Skeletal muscle cell (primary cell): ENCODE results near the gene TAB2.
A peak's percentile ranks its signal among the peaks of the same experiment; 100 is the strongest.
"Not testable (repeated sequence)": the region's sequence is repeated elsewhere in the genome, so short reads cannot be mapped to it uniquely, and the experiment has no call there.

Experiments used
- DNase-seq: peaks from one replicate; pipeline ENCODE4 v3.0.0-alpha.2; 2010; ENCODE audit warnings: low read depth
- H3K4me3 ChIP-seq: 2 replicates; pipeline ENCODE4 v1.5.1; 2011; ENCODE audit warnings: low read depth, mild to moderate bottlenecking, control low read depth, low read length, moderate library complexity

Gene TAB2

GRCh38 chr6:149331043-149331807 is 13.7 kb downstream of the TAB2 start:
- DNase-seq, result peak; percentile 27

GRCh38 chr6:149331871-149332270 is 14.4 kb downstream of the TAB2 start:
- no peak for DNase-seq
- no peak overlapping the region for H3K4me3 ChIP-seq

More at GRCh38 chr6:149331043-149331807, 13.7 kb downstream of the TAB2 start:
- no peak overlapping the region for H3K4me3 ChIP-seq

- no peak overlapping the region for H3K4me3 ChIP-seq
- DNase-seq, result no peak
These were observed 15.2 kb downstream of the TAB2 start for GRCh38 chr6:149332602-149333265.

GRCh38 chr6:149333266-149333620 is 15.7 kb downstream of the TAB2 start:
- H3K4me3 ChIP-seq, result no peak overlapping the region

DNA sequence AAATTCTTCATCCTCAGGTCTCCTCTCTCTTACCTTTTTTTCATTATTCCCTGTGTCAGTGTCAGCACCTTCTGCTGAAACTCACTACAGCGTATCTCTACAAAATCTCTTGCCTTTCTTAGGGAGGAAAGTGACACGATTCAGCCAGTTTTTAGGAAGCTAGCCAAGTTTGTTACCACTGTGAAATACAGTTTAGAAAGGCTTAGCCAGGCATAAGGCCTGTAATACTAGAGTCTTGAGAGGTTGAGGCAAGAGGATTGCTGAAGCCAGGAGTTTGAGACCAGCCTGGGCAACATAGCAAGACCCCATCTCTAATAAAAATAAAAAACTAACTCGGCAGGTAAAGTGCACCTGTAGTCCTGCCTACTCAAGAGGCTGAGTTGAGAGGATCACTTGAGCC is 16.7 kb downstream of the TAB2 start:
- H3K4me3 ChIP-seq, result no peak overlapping the region
- DNase-seq, result peak; percentile 51

More at GRCh38 chr6:149333266-149333620, 15.7 kb downstream of the TAB2 start:
- DNase-seq, result no peak

DNA sequence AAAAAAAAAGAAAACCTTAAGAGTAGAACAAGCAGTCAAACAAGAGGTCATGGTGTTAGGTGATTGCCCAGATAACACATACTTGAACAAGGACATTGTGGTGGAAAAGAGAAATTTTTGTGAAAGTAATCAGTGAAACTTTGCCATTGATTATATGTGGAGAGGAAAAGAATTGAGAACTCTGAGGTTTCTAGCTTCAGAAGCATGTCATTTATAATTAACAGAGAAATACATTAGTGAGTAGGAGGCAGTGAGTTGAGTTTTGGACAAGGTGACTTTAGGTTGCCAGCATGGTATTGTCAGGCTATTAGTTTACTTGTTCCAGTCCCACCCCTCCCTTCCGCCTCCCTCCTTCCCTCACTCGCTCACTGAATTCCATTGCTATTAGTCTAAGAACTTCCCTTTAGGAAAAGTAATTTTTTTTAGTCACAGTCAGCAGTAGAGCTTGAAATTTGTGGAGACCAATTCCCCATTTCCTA is 17.2 kb downstream of the TAB2 start:
- no peak overlapping the region for H3K4me3 ChIP-seq
- DNase-seq, result peak; percentile 53

GRCh38 chr6:149335924-149336608 is 18.6 kb downstream of the TAB2 start:
- no peak overlapping the region for H3K4me3 ChIP-seq
- DNase-seq, result peak; percentile 50

DNA sequence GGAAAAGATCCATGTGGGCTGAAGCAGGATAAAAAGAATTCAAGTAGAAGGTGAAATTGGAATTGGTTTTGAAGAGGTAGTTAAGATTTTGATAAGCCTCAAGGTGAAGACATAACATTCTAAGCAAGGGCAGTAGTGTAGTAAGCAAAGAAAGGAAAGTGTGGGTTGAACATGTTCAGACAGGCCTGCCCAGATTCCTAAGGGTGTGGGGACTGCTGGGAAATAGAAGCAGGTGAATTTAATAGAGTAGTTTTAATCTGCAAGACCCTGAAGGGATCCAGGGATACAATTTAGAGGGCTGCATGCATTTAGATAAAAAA is 19.1 kb downstream of the TAB2 start:
- no peak for DNase-seq
- H3K4me3 ChIP-seq, result no peak overlapping the region

DNA sequence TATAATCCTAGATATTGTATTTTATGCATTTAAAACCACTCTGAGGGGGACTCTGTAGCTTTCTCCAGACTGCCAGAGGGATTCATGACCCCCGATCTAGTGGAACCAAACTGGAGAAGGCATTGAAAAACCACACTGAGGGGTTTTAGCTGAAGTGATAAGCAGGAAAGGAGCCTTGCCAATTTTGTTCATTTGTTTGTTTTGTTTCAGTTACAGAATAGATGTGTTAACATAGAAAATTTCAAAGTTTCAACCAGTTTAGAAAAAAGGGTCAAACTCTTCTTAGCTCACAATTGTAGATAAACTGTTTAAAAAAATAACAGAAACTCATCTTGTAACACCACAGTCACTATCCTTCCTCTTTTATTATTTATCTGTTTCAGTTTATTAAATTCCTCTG is 19.8 kb downstream of the TAB2 start:
- DNase-seq, result no peak
- no peak overlapping the region for H3K4me3 ChIP-seq

- no peak for DNase-seq
- no peak overlapping the region for H3K4me3 ChIP-seq
These were observed 22.7 kb downstream of the TAB2 start for GRCh38 chr6:149340200-149340599.

DNA sequence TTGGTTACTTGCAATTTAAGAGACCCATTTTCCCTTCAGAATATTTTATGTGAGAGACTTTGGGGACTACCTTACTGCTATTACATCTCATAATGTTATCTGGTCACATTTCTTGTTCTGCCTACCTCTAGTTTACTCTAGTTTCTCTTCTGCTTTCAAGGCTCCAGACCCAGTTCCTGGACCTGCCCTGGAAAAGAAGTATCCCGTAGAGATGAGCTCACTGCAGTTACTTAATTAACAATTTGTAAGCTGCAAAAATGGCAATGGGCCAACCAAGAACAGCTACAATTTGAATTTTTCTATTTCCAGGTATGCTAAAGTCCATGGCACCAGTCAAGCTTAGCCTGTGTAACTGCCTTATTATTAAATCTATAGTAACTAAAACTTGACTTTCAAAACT is 25.0 kb downstream of the TAB2 start:
- no peak overlapping the region for H3K4me3 ChIP-seq
- DNase-seq, result no peak

- H3K4me3 ChIP-seq, result no peak overlapping the region
These were observed 26.0 kb downstream of the TAB2 start for GRCh38 chr6:149343501-149343900.

GRCh38 chr6:149346078-149346477 is 28.6 kb downstream of the TAB2 start:
- no peak for DNase-seq

More at GRCh38 chr6:149343501-149343900, 26.0 kb downstream of the TAB2 start:
- no peak for DNase-seq

GRCh38 chr6:149347067-149347466 is 29.6 kb downstream of the TAB2 start:
- no peak for DNase-seq
- H3K4me3 ChIP-seq, result no peak overlapping the region

More at GRCh38 chr6:149346078-149346477, 28.6 kb downstream of the TAB2 start:
- no peak overlapping the region for H3K4me3 ChIP-seq

- not testable (repeated sequence) for H3K4me3 ChIP-seq, DNase-seq
These were observed 31.8 kb downstream of the TAB2 start for GRCh38 chr6:149349279-149349678.

DNA sequence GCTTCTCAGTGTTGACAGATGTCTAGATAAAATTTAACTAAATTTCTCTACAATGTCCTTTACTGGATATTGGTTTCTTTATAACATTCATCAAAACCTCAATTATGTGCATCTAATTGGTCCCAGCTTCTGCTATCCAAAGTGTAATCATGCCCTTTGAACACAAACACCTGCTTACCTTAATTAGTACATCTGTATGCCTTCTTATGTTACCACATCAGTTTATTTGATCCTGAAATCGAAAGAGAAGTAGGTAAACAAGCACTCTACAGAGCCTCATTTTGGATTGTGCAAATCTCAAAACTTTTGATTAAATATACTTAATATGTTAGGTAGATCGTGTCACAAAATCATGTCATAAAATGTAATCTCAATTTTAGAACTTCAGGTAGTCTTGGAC is 36.5 kb downstream of the TAB2 start:
- no peak for DNase-seq
- H3K4me3 ChIP-seq, result no peak overlapping the region

GRCh38 chr6:149356081-149356750 is 38.7 kb downstream of the TAB2 start:
- no peak overlapping the region for H3K4me3 ChIP-seq

DNA sequence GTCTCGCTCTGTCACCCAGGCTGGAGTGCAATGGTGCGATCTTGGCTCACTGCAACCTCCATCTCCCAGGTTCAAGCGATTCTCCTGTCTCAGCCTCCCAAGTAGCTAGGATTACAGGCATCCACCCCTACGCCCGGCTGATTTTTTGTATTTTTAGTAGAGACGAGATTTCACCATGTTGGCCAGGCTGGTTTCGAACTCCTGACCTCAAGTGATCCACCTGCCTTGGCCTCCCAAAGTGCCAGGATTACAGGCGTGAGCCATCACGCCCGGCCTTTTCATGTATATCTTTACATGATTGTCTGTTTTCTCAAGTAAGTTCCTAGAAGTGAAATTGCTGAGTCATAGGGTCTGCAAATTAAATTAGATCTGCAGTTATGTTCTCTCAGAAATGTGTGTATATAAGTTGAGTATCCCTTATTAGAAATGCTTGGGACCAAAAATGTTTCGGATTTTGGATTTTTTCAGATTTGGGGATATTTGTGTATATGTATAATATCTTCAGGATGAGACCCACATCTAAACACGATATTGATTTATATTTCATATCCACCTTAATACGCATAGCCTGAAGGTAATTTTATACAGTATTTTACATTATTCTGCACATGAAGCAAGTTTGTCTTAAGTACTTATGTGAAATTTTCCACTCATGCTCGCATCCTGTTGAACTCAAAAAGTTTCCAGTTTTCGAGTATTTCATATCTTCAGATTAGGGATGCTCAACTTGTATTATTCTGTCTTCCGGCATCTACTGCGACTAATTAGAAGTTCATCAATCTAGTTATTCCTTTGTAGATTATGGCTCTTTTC is 40.4 kb downstream of the TAB2 start:
- no peak overlapping the region for H3K4me3 ChIP-seq
- DNase-seq, result no peak

More at GRCh38 chr6:149356081-149356750, 38.7 kb downstream of the TAB2 start:
- no peak for DNase-seq

DNA sequence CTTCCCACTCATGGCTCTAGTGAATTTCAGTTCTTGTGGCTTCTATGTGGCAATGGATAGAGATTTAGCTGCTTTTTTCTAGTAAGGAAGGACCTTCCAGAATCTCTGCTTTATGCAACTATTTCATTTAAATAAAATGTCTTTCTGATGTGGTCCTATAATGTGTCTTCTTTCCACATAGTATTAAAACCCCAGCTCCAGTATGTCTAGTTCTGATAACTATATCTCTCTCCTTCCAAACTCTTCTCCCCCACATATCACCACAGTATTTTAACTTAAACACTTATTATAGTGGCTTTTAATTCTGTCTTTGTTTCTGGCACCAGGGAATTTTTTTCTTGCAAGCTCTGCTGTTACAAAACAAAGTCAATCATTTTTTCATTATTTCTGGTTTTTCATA is 41.9 kb downstream of the TAB2 start:
- no peak for DNase-seq
- no peak overlapping the region for H3K4me3 ChIP-seq
